ENCODE data around the gene TGFBRAP1. TPM values are rescaled to one million over a fixed set of nuclear protein-coding genes. Genes with fewer than 3 reads are reported as not detected.
A peak's percentile ranks its signal among the peaks of the same experiment; 100 is the strongest.

TGFBRAP1 gene
- total and polyA plus RNA-seq, 2 experiments from 2014 or later: 8.5 to 11.3 TPM

DNA sequence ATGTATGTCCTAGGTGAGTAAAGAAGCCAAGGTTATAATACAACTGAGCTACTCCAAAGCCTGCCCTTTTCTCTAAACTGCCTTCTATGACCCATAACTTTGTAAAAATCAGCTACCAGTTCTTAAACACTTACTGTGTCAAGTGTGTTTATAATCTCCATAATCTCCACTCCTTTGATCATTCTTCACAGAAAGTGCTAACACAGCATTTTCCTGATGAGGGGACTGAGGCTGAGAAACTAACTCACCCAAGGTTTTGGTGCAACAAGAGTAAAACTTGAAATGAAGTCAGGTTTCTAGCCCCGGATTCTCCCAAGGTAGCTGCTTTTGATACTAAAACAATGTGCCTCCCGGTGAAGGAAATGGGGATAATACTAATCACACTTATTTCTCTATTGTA, 5.9 kb upstream of the TGFBRAP1 start:
- no peak for DNase-seq
- in situ Hi-C loops (cut with MboI): no loop called here
- 0 out of 2 replicates have a peak, but pooled peaks cover 3% of the 10 kb centered on the region for H3F3A ChIP-seq (ENCODE audit: insufficient read depth)

DNA sequence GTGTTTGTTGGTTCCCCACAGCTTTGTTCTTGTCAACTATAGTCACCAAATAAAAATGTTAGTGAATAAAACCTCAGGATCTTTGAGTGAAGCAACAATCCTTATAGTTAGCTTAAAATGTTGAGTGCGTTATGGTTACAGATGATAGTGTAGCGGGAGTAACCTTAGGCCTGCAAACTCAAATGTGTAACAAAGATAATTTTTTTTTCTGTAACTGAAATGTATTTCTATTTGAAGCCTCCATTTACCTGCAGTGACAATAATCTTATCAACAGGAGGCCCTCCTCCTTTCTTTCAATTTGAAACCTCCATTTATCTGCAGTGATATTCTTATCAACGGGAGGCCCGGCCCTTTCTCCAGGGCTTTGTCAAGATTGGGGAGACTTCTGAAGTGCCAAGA, 4.7 kb upstream of the TGFBRAP1 start:
- H3K4me3 ChIP-seq: no peak overlapping the region
- H3F3A ChIP-seq (ENCODE audit: insufficient read depth): 0 out of 2 replicates have a peak, but pooled peaks cover 7% of the 10 kb centered on the region
- no peak overlapping the region for H3K9ac ChIP-seq
- no peaks in the 10 kb centered on the region for H3K27me3 ChIP-seq (replicated peaks; ENCODE audit: insufficient read depth)
- no peak overlapping the region for H2AFZ ChIP-seq
- no peaks in the 10 kb centered on the region for H3K9me3 ChIP-seq (ENCODE audit: low read depth)
- in situ Hi-C loops (cut with MboI): no loop called here
- no peak for DNase-seq
- no peaks in the 10 kb centered on the region for H4K20me1 ChIP-seq (ENCODE audit: insufficient read depth)
- no peaks in the 10 kb centered on the region for H3K9me2 ChIP-seq (ENCODE audit: insufficient read depth)
- no peak overlapping the region for H3K27ac ChIP-seq
- WGBS, 2 experiments (ENCODE audit: low coverage in 1 of 2, low lambda C conversion rate in 2 of 2, missing lambda C conversion rate in 2 of 2): 96 to 99% methylated on average over 4 of the region's 4 CpGs
- peaks cover 21% of the 10 kb centered on the region for H3K4me1 ChIP-seq (ENCODE audit: insufficient read depth)
- TF ChIP-seq EZH2 (IDR thresholded peaks at IDR 0.05; ENCODE audit: insufficient read depth, poor library complexity, severe bottlenecking): no peak
- TF ChIP-seq EZH2phosphoT487 (IDR thresholded peaks at IDR 0.05; ENCODE audit: insufficient read depth, low read depth): no peak
- no peak overlapping the region for H3K4me2 ChIP-seq (ENCODE audit: unreplicated experiment)
- peaks cover 42% of the 10 kb centered on the region for H3K79me2 ChIP-seq (ENCODE audit: insufficient read depth)
- no peaks in the 10 kb centered on the region for H3K36me3 ChIP-seq (ENCODE audit: low read depth)

More for the DNA sequence above, 5.9 kb upstream of the TGFBRAP1 start:
- H4K20me1 ChIP-seq (ENCODE audit: insufficient read depth): no peaks in the 10 kb centered on the region
- H3K9ac ChIP-seq: no peak overlapping the region
- H3K79me2 ChIP-seq (ENCODE audit: insufficient read depth): peaks cover 48% of the 10 kb centered on the region
- no peaks in the 10 kb centered on the region for H3K9me3 ChIP-seq (ENCODE audit: low read depth)
- H3K27me3 ChIP-seq (replicated peaks; ENCODE audit: insufficient read depth): no peaks in the 10 kb centered on the region
- H3K4me3 ChIP-seq: no peak overlapping the region
- no peaks in the 10 kb centered on the region for H3K9me2 ChIP-seq (ENCODE audit: insufficient read depth)
- TF ChIP-seq EZH2phosphoT487 (IDR thresholded peaks at IDR 0.05; ENCODE audit: insufficient read depth, low read depth) (no peak), EZH2 (IDR thresholded peaks at IDR 0.05; ENCODE audit: insufficient read depth, poor library complexity, severe bottlenecking) (no peak)
- 94 to 96% methylated on average over 2 of the region's 2 CpGs for WGBS, 2 experiments (ENCODE audit: low coverage in 1 of 2, low lambda C conversion rate in 2 of 2, missing lambda C conversion rate in 2 of 2)
- no peak overlapping the region for H3K4me2 ChIP-seq (ENCODE audit: unreplicated experiment)
- H2AFZ ChIP-seq: no peak overlapping the region
- H3K36me3 ChIP-seq (ENCODE audit: low read depth): 0 out of 2 replicates have a peak, but pooled peaks cover 1% of the 10 kb centered on the region
- H3K27ac ChIP-seq: no peak overlapping the region
- peaks cover 21% of the 10 kb centered on the region for H3K4me1 ChIP-seq (ENCODE audit: insufficient read depth)

DNA sequence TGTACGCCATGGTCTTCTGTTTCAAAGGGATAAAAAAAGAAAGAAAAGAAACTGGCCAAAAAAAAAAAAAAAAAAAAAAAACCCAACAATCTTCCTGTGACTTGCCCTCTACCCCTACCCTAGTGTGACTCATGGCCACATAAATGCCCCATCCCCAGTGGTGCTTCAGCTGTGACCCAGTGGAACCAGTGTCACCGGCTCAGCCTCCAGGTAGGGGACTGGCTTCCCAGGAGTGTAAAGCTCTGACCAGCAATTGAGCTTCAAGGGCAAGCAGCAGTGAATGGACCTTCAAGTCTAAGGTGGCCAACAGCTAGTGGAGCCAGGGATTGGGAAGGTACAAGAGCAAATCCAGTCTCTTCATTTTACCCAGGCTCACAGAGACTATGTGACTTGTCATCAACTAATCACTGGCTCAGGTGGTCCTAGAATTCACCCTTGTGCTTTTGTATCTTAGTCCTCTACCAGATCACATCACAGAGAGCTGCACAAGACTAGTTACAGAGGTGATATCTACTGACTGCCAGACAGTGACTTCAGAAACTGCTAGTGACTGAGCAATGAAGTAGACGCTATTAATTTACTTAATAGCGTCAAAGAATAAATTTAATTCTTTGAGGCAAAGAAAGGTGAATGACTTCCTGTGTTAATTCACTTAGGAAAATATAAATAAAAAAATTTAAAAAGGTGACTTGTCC, 1.3 kb upstream of the TGFBRAP1 start:
- H4K20me1 ChIP-seq (ENCODE audit: insufficient read depth): no peaks in the 10 kb centered on the region
- peak overlapping the region; percentile 100 for H2AFZ ChIP-seq
- H3K4me1 ChIP-seq (ENCODE audit: insufficient read depth): peaks cover 17% of the 10 kb centered on the region
- TF ChIP-seq EZH2phosphoT487 (IDR thresholded peaks at IDR 0.05; ENCODE audit: insufficient read depth, low read depth): no peak
- TF ChIP-seq EZH2 (IDR thresholded peaks at IDR 0.05; ENCODE audit: insufficient read depth, poor library complexity, severe bottlenecking): no peak
- H3K4me2 ChIP-seq (ENCODE audit: unreplicated experiment): peak overlapping the region; percentile 97
- WGBS, 2 experiments (ENCODE audit: low coverage in 1 of 2, low lambda C conversion rate in 2 of 2, missing lambda C conversion rate in 2 of 2): 85 to 89% methylated on average over 4 of the region's 4 CpGs
- no peaks in the 10 kb centered on the region for H3K27me3 ChIP-seq (replicated peaks; ENCODE audit: insufficient read depth)
- no peaks in the 10 kb centered on the region for H3K36me3 ChIP-seq (ENCODE audit: low read depth)
- no peak for DNase-seq
- peaks cover 42% of the 10 kb centered on the region for H3K79me2 ChIP-seq (ENCODE audit: insufficient read depth)
- in situ Hi-C loops (cut with MboI): no loop called here
- 0 out of 2 replicates have a peak, but pooled peaks cover 7% of the 10 kb centered on the region for H3F3A ChIP-seq (ENCODE audit: insufficient read depth)
- 0 out of 2 replicates have a peak overlapping the region, but pooled peaks have one; percentile 89 for H3K4me3 ChIP-seq
- H3K9me3 ChIP-seq (ENCODE audit: low read depth): no peaks in the 10 kb centered on the region
- H3K9me2 ChIP-seq (ENCODE audit: insufficient read depth): no peaks in the 10 kb centered on the region
- peak overlapping the region; percentile 96; the same call in 1 of the 2 replicates for H3K9ac ChIP-seq
- H3K27ac ChIP-seq: no peak overlapping the region

DNA sequence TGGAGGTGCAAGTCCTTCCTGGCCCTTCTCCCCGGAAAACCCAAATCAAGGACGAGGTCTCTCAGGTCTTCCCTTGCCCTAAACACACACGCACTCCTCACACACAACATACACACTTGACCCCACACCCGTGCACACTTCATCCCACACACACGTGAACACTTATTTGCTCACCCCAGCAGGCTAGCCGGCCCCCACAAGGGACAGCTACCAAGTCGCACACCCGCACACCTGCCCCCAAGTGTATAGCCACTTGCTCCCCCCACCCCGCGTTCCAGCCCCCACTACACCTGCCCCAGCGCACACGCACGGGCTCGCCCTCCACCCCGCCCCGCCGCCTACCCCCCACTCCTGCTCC, 359 bp downstream of the TGFBRAP1 start:
- H3K4me1 ChIP-seq (ENCODE audit: insufficient read depth): peaks cover 33% of the 10 kb centered on the region
- in situ Hi-C loops (cut with MboI): no loop called here
- no peaks in the 10 kb centered on the region for H4K20me1 ChIP-seq (ENCODE audit: insufficient read depth)
- H3K79me2 ChIP-seq (ENCODE audit: insufficient read depth): peaks cover 48% of the 10 kb centered on the region
- peak overlapping the region; percentile 80 for H3K4me3 ChIP-seq
- no peaks in the 10 kb centered on the region for H3K36me3 ChIP-seq (ENCODE audit: low read depth)
- H3F3A ChIP-seq (ENCODE audit: insufficient read depth): 0 out of 2 replicates have a peak, but pooled peaks cover 16% of the 10 kb centered on the region
- H2AFZ ChIP-seq: peak overlapping the region; percentile 90
- peak overlapping the region; percentile 87 for H3K4me2 ChIP-seq (ENCODE audit: unreplicated experiment)
- H3K27me3 ChIP-seq (replicated peaks; ENCODE audit: insufficient read depth): no peaks in the 10 kb centered on the region
- H3K9ac ChIP-seq: peak overlapping the region; percentile 79
- no peaks in the 10 kb centered on the region for H3K9me2 ChIP-seq (ENCODE audit: insufficient read depth)
- DNase-seq: peak; percentile 23
- no peak overlapping the region for H3K27ac ChIP-seq
- H3K9me3 ChIP-seq (ENCODE audit: low read depth): no peaks in the 10 kb centered on the region
- no peak for TF ChIP-seq EZH2phosphoT487 (IDR thresholded peaks at IDR 0.05; ENCODE audit: insufficient read depth, low read depth)
- no peak for TF ChIP-seq EZH2 (IDR thresholded peaks at IDR 0.05; ENCODE audit: insufficient read depth, poor library complexity, severe bottlenecking)
- WGBS, 2 experiments (ENCODE audit: low coverage in 1 of 2, low lambda C conversion rate in 2 of 2, missing lambda C conversion rate in 2 of 2): 1 to 2% methylated on average over 10 to 17 of the region's 17 CpGs
